NOMO-1 treated with DMSO at 0.1 percent for 48 hours (cell line): ENCODE data around the gene CAMK1D.

Source experiments
- DNase-seq: peaks from one replicate; lab custom pipeline; 2025; ENCODE audit not compliant: unreplicated experiment; lab: John Stamatoyannopoulos, UW

The CAMK1D gene

DNA sequence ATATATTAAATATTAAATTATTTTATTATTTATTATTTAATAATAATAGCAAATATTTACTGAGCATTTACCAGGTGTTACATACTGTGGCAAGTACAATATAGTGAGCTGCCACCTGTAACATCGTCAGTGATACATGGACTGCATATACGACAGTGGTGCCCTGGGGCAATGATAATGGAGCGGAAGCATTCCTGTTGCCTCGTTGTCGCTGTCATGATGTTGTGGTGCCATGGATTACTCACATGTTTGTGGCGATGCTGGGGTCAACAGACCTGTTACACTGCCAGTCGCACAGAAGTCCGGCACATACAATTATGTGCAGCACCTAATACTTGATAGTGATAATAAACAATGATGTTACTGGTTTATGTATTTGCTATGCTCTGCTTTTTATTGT is 20.6 kb downstream of the CAMK1D start:
- no peak for DNase-seq

DNA sequence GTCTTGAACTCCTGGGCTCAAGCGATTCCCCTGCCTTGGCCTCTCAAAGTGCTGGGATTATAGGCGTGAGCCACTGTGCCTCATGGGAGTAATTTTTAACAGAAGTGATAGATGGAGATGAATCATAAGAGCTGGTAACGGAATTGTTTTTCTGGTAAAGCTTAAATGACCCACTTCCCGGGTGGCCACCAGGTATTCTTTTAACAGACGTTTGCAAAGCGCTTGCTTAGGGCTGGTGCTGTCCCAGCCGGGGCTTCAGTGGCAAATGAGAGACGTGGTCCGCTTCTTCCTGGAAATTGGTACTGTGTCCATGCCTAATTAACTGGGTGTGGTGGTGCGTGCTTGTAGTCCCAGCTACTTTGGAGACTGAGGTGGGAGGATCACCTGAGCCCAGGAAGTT is 23.5 kb downstream of the CAMK1D start:
- no peak for DNase-seq

GRCh38 chr10:12375076-12375504 is 25.7 kb downstream of the CAMK1D start:
- DNase-seq = no peak

DNA sequence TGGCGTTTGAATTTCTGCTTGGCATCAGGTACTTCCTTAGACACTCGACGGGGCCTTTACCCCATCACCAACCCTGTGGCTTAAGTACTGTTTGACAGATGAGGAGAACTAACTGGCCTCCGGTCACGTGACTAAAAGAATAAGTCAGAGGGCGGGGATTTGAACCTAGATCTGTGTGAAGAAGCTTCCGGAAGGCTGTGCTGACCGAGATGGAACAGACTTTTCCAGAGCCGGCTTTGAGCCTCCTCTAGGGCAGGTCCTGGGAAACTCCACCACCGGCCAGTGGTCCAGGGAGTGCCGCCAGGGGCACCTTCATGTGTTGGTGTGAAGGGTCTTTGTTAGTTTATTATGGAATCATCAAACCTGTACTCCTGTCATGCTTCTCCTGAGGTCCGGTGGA is 26.9 kb downstream of the CAMK1D start:
- DNase-seq = no peak

GRCh38 chr10:12377658-12378290 is 28.4 kb downstream of the CAMK1D start:
- DNase-seq = peak; percentile 24

DNA sequence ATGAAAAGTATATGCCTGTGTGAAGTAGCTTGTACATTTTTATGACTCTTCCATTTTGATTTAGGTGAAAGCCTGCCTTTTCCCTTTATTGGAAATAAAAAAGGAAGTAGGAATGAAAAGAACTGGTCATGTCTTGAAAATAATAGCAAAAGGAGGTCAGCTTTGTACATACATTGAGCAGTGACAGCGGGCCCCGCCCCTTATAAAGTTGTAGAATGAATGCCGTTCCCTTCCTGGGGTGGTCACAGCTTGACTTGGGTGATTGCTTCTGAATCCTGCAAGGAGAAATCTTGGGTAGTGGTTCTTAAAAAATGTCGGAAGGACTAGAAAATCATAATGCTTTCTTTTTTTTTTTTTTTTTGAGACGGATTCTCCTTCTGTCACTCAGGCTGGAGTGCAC is 31.7 kb downstream of the CAMK1D start:
- no peak for DNase-seq

- no peak for DNase-seq
Observed at GRCh38 chr10:12381536-12382156, 32.3 kb downstream of the CAMK1D start.

DNA sequence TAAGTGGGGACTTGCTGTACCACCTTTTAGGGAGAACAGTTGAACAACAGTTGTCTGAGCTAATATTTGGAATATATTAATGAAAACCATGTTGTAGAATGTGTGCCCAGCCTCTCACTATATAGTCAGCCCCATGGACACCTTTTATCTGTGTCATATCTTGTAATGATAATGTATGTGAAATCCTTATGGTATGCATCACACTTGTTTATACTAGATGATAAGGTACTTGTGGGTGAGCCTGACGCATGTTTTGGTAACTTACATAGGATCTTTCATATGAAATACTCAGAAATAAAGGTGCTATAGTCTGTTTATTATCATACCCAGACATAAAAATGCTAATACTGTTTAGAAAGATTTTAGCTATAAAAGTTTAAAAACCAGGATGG is 32.8 kb downstream of the CAMK1D start:
- DNase-seq = no peak

DNA sequence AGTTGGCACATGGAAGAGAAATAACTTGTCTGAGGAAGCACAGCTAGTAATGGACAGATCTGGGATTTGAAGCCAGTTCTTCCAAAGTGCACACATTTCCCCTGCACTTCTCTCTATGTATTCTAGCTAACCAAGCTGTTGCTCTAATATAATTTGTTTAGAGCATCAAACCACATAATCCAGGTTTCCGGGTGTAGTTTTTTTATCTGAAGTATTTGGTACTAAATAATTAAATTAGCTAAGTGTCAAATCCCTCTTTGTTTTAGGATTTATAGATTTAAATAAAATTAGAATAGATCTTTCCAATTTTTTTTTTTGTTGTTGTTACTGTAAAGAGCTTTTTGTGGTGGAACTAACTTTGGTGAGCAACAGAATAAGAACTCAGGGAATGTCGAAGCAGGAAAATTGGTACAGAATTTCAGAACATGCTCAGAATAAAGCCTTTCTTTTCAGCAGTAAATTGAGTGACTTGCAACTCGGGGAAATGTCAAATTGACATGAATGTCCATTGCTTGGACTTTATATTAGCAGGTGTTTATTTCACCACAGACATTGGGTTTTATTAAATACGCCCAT is 33.7 kb downstream of the CAMK1D start:
- no peak for DNase-seq

DNA sequence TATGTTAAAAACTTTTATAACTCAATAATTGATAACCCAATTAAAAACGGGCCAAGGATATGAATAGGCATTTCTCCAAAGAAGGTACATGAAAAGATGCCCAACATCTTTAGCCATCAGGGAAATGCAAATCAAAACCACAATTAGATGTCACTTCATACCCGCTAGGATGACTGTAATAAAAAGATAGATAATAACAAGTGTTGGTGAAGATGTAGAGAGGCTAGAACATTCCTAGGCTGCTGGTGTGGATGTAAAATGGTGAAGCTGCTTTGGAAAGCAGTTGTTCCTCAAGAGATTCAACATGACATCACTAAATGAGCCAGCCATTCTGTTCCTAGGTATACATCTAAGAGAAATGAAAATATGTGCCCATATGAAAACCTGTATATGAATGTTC is 35.6 kb downstream of the CAMK1D start:
- DNase-seq = no peak

GRCh38 chr10:12387561-12388210 is 38.3 kb downstream of the CAMK1D start:
- no peak for DNase-seq

DNA sequence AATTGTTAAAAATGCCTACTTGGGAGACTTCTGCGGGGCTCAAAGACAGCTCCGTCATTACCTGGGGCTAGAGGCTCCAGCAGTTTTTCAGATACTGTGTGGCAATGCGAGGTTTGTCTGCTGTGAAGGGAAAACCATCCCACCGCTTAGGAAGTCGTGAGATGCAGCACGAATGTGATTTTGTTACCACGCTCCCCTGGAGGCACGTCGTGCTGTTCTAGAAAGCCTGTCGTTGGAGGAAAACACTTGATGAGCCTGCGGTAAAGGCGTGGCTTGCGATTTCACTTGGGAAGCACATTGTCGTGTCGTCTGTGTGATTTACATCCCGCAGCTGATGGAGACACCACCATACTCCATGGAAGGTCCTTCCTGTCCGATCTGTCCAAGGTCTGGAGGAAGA is 39.3 kb downstream of the CAMK1D start:
- DNase-seq = no peak

DNA sequence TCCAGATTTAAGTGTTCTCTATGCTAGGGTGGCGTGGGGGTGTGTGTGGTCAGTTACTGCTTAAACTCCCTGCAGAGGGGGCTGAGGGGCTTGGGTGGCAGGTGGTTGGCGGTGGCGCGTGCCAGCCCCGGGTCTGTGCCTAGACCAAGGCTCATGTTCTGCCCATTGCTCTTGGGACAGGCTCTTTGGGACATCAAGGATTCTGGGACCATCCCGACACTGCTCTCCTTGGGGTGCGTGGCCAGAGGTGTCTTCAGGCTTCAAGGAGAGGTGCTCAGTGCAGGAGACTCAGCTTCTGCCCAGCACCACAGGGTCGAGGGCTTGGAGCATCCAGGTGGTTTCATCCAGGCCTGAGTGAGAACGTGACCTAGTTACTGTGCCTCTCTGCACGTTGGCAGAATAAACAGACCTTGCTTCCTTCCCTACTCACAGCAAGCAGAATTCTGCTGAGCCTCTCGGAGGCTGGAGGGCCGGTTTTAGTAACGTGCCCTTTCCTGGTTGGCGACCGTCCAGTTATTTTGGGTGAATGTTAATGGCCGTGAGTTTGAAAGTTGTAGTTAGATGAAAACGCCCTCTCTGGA is 39.9 kb downstream of the CAMK1D start:
- no peak for DNase-seq

DNA sequence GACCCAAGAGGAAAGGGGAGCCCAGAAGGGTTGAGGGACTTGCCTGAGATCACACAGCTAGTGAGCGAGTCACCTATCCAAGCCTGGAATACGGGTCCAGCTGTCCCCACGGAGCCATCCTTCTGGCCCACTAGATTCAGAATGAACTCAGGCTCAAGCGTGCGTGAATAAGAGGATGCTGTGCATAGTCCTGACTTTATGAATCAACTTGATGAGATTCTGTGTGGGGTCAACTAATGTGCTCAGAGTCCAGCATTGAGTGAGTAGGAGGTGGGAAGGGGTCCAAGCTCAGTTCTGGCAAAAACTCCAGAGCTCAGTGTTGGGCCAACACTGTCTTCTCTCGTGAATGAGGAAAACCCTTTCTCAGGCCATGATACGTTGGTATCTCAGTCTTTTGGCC is 41.4 kb downstream of the CAMK1D start:
- DNase-seq = no peak

DNA sequence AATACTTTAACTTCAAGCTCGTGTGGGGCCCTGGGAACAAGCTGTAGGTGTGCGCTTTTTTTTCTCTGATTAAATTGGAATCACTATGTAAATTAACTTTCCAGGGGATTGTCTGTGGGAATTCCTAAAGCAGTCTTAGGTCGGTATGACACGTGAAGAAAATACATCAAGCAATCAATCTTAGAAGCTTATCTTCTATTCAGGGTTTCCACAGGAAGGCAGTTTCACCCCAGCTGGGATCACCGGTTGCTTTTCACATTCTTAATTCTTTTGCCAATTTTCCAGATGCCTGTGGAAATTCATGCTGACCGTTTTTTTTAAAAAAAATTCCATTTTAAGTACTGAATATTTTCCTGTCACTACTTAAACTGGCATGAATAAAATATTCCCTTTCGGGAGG is 41.9 kb downstream of the CAMK1D start:
- no peak for DNase-seq

DNA sequence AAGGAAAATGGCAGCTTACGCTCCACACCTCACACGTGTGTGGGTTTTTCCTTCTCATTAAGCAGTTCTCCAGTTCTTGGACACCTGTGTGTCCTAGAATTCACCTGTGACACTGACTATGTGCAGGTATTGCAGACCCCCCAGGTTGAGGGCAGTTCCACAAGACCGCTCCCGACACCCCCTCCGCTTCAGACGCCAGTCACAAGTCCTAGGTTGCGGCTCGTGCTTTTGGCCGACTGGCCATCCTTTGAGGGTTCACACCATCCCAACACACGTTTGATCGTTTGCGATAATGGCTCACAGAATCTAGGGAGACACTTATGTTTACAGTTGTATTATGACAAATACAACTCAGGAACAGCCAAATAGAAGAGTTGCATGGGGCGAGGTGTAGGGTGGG is 44.5 kb downstream of the CAMK1D start:
- DNase-seq = no peak

GRCh38 chr10:12394241-12395033 is 45.1 kb downstream of the CAMK1D start:
- DNase-seq = no peak

- DNase-seq = no peak
Observed at GRCh38 chr10:12396093-12396492, 46.7 kb downstream of the CAMK1D start.

DNA sequence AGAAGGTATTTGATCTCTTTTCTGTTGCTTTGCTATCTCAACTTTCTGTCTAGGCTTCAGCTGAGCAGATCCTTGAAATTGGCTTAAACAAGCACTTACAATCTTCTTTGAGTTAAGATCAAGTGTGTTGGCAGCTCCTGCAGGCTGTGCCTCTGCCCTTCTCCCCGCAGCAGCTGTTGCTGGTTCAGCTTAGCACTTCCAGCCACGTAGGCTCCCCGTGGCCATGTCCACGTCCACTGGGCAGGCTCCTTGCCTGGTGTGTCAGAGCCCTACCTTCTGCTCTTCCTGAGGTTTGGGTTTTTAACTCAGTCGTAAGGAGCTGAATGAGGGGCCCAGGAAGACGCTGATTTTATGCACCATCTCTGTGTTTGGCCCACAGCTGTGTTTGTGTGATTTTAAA is 47.2 kb downstream of the CAMK1D start:
- DNase-seq = no peak

DNA sequence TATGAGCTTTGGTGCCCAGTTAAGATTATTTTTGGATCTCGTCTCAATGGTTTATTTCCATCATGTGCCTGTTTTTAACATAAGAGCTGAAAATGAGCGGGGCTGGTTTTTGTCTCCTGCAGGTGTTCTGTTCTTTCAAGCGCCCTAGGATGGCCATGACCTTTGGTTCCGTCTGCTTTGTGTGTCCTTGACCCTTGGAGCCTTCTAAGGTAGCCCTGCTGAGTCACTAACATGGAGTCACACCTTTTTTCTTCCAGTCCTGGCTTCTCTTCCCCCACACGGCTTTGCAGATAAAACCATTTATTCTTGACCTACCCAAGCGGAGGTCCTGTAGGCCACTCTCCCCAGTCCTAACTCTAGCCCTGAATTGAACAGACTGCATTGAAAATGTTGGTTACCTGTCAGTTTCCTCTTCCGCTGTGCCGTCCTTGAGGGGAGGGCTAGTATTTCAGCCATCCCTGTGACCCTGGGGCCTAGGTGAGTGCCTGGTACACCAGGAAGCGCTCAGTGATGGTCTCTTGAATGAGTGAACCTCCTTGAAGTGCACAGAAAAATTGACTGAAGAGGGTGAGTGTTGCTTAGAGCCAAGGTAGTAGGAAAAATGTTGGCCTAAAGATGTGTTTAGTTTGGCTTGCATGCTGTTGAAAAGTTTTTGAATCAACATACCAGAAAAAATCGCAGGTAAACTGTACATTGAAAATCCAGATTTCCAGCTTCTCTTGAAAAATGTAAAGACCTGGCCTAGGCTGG is 48.0 kb downstream of the CAMK1D start:
- DNase-seq = no peak
